Prostate gland (tissue), 2 donors: ENCODE results near the gene RAB35. TPM values are rescaled to one million over a fixed set of nuclear protein-coding genes. Genes with fewer than 3 reads are reported as not detected.
A peak's percentile ranks its signal among the peaks of the same experiment; 100 is the strongest.

ENCODE experiments used
- DNase-seq: peaks from one replicate; pipeline ENCODE4 v3.0.0-alpha.2; 2019; ENCODE audit warnings: low spot score
- H3K27ac ChIP-seq, 2 donors: fragments of 200-600 bp; sonication (generic); 2 replicates each; pipeline ENCODE4 v1.5.1; 2017 to 2019
- H3K27me3 ChIP-seq: fragments of 200-600 bp; sonication (generic); replicated peaks from 2 replicates; pipeline ENCODE4 v1.5.1; 2019; ENCODE audit not compliant: insufficient read depth
- H3K36me3 ChIP-seq, 2 donors: fragments of 200-600 bp; sonication (generic); 1 replicate in 1 of 2; 2 replicates in 1 of 2; pipeline versions ENCODE4 v1.5.1 to v1.8.1; 2017 to 2019
- H3K4me1 ChIP-seq: fragments of 200-600 bp; sonication (generic); replicated peaks from 2 replicates; pipeline ENCODE4 v1.5.1; 2019
- H3K4me3 ChIP-seq, 2 donors: fragments of 200-600 bp; sonication (generic); 2 replicates each; pipeline ENCODE4 v1.5.1; 2017 to 2019
- H3K9me3 ChIP-seq: fragments of 200-600 bp; sonication (generic); 2 replicates; pipeline ENCODE4 v1.5.1; 2017
- CTCF ChIP-seq, 4 experiments: fragments of 200-600 bp in 2 of 4; fragments of 450-650 bp in 2 of 4; sonication (generic) in 2 of 4; IDR thresholded peaks; 1 replicate in 3 of 4; 2 replicates in 1 of 4; pipeline ENCODE4 v1.5.1; 2016 to 2019; ENCODE audit warnings: antibody characterized with exemption in 4 of 4, mild to moderate bottlenecking in 2 of 4, moderate library complexity in 2 of 4
- POLR2A ChIP-seq: fragments of 450-650 bp; IDR thresholded peaks from one replicate; pipeline ENCODE4 v1.6.1; 2016; ENCODE audit warnings: antibody characterized with exemption, mild to moderate bottlenecking
- POLR2AphosphoS5 ChIP-seq: sonication (generic); formaldehyde crosslinking; IDR thresholded peaks from one replicate; pipeline ENCODE4 v1.6.1; 2017; ENCODE audit warnings: antibody characterized with exemption
- WGBS: methylation state at CpG from one replicate; pipeline ENCODE4 v1.1.5; 2018; 5-methylcytosine and 5-hydroxymethylcytosine counted together
- intact Hi-C: fragments of 100-400 bp; cut with DNase I; formaldehyde crosslinking; loops from one replicate; pipeline ENCODE4 v1.14.2; 2022
- total RNA-seq, 2 donors: library from RNA; depleted of rRNA; stranded (reverse); fragments of >200 nt; gene quantifications; one replicate each; pipeline ENCODE4 v1.1.0, GENCODE V29; 2016

Gene RAB35
- total RNA-seq, 2 donors from 2014 or later, result 26.6 to 41.1 TPM

DNA sequence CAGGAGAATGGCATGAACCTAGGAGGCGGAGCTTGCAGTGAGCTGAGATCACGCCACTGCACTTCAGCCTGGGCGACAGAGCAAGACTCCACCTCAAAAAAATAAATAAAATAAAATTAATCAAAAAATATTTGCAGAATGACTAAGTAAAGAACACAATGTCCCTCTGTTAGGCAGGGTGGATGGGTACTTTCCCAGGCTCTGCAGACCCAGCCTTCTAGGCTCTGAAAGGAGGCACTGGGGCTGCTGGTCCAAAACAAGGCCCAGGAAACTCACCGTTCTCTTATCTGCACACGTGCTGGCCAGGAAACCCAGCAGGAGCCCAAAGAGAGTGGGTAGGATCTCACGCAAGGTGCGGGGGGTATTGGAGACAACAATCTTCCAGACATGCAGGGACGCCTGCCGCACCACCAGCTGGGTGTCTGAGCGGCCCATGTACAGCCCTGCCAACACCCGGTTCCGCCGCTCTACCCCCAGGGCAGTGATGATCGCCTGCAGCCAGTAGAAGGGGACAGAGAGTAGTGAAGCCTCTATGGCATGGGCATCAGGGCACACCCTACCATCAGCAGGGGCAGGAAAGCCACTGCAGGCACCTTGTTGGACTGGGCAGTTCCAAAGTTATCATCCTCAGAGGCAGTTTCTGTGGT lies 25.8 kb upstream of the RAB35 start:
- Histone ChIP-seq H3K27me3 (no peaks in the 10 kb centered on the region), H3K27ac (no peak overlapping the region), H3K36me3 (peaks cover 20 to 58% of the 10 kb centered on the region in 2 donors), H3K9me3 (no peaks in the 10 kb centered on the region), H3K4me3 (no peak overlapping the region), H3K4me1 (no peaks in the 10 kb centered on the region)
- intact Hi-C loops, result no loop called here
- DNase-seq, result no peak
- peak; percentile 32 for TF ChIP-seq POLR2AphosphoS5
- no peak for TF ChIP-seq POLR2A
- WGBS, result 83% methylated on average over 14 of the region's 14 CpGs

GRCh38 chr12:120141336-120141735 lies 24.8 kb upstream of the RAB35 start:
- H3K4me3 ChIP-seq, result no peak overlapping the region
- H3K27ac ChIP-seq, result no peak overlapping the region
- intact Hi-C loops, result no loop called here
- H3K4me1 ChIP-seq, result no peaks in the 10 kb centered on the region
- no peaks in the 10 kb centered on the region for H3K9me3 ChIP-seq
- peaks cover 24 to 59% of the 10 kb centered on the region in 2 donors for H3K36me3 ChIP-seq
- H3K27me3 ChIP-seq, result no peaks in the 10 kb centered on the region
- TF ChIP-seq POLR2A, result no peak
- TF ChIP-seq CTCF (IDR thresholded peaks at IDR 0.05), result no peak
- TF ChIP-seq POLR2AphosphoS5, result no peak
- no peak for DNase-seq
- 94% methylated on average over 6 of the region's 6 CpGs for WGBS

DNA sequence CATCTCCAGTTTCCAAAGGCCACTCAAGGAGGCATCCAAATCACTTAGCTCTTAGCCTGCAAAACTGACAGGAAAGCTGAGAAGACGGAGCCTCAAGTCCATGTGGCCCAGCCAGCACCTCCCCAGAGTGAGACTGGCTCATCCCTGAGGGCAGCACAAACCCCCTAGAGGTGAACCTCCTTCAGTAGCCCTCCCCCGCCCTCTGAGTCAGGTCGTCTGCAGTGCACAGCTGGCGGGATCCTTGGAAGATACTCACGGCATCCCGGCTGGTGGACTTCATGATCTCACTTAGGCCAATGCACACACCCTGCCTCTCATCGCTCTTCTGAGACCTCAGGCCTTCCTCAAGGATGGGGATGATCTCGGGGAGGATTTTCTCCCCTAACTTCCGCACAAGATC lies 24.1 kb upstream of the RAB35 start:
- Histone ChIP-seq H3K27ac (no peak overlapping the region), H3K27me3 (no peaks in the 10 kb centered on the region), H3K9me3 (no peaks in the 10 kb centered on the region), H3K4me1 (no peaks in the 10 kb centered on the region), H3K36me3 (peaks cover 24 to 59% of the 10 kb centered on the region in 2 donors), H3K4me3 (no peak overlapping the region)
- DNase-seq, result no peak
- WGBS, result 91% methylated on average over 9 of the region's 9 CpGs
- intact Hi-C loops, result no loop called here
- TF ChIP-seq POLR2AphosphoS5 (no peak), POLR2A (no peak), CTCF (IDR thresholded peaks at IDR 0.05) (no peak)

GRCh38 chr12:120139958-120140357 lies 23.4 kb upstream of the RAB35 start:
- WGBS, result 77% methylated on average over 5 of the region's 5 CpGs
- TF ChIP-seq CTCF (IDR thresholded peaks at IDR 0.05) (no peak), POLR2A (no peak), POLR2AphosphoS5 (no peak)
- Histone ChIP-seq H3K4me1 (no peaks in the 10 kb centered on the region), H3K4me3 (no peak overlapping the region), H3K27ac (no peak overlapping the region), H3K27me3 (no peaks in the 10 kb centered on the region), H3K36me3 (peaks cover 24 to 59% of the 10 kb centered on the region in 2 donors), H3K9me3 (no peaks in the 10 kb centered on the region)
- DNase-seq, result no peak
- intact Hi-C loops, result no loop called here

DNA sequence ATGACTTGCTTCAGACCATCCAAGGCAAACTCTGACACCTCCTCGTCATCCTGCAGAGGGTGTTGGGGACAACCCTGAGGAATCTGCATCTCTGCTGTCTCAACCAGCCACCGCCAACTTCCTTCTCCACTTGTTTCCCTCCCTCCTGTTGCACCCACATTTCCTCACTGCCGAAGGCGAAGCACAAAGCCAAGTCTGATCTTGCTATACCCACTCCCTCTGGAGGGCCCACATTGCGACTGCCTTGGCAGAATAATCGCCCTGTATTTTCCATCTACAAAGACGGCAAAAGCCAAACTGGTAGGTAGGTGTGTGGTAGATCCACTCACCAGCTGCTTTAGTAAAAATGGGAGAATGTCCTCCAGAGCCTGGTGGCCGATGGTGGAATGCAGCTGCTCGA lies 21.8 kb upstream of the RAB35 start:
- H3K36me3 ChIP-seq, result peaks cover 24 to 63% of the 10 kb centered on the region in 2 donors
- H3K4me1 ChIP-seq, result no peaks in the 10 kb centered on the region
- no peaks in the 10 kb centered on the region for H3K27me3 ChIP-seq
- no peaks in the 10 kb centered on the region for H3K9me3 ChIP-seq
- intact Hi-C loops, result no loop called here
- DNase-seq, result no peak
- TF ChIP-seq CTCF (IDR thresholded peaks at IDR 0.05) (no peak), POLR2A (no peak), POLR2AphosphoS5 (no peak)
- no peak overlapping the region for H3K27ac ChIP-seq
- no peak overlapping the region for H3K4me3 ChIP-seq
- 89% methylated on average over 9 of the region's 9 CpGs for WGBS
